ENCODE results near the gene ITPR2.

ITPR2 gene

GRCh38 chr12:26830363-26830762 is 2.6 kb downstream of the ITPR2 start:
- Histone ChIP-seq H3K4me2 (ENCODE audit: low read length) (peak overlapping the region; percentile 97), H4K20me1 (ENCODE audit: insufficient read depth, low read length) (peaks cover 61% of the 10 kb centered on the region), H3K79me2 (ENCODE audit: low read length) (peaks cover 74% of the 10 kb centered on the region), H3K9ac (ENCODE audit: low read length) (no peak overlapping the region), H2AFZ (ENCODE audit: low read depth, low read length) (no peak overlapping the region), H3K36me3 (replicated peaks; ENCODE audit: low read depth, low read length) (peaks cover 17% of the 10 kb centered on the region), H3K27ac (ENCODE audit: low read length) (no peak overlapping the region), H3K9me3 (ENCODE audit: insufficient read depth, low read length) (no peaks in the 10 kb centered on the region), H3K4me3 (ENCODE audit: low read length) (peak overlapping the region; percentile 78), H3K27me3 (ENCODE audit: low read depth, low read length) (no peaks in the 10 kb centered on the region), H3K4me1 (ENCODE audit: low read length) (peaks cover 42% of the 10 kb centered on the region)
- TF ChIP-seq EZH2phosphoT487 (IDR thresholded peaks at IDR 0.05; ENCODE audit: low read depth) (no peak), CTCF (IDR thresholded peaks at IDR 0.05; ENCODE audit: low read depth, low read length) (no peak)

GRCh38 chr12:26828280-26829073 is 4.5 kb downstream of the ITPR2 start:
- Histone ChIP-seq H3K79me2 (ENCODE audit: low read length) (peaks cover 93% of the 10 kb centered on the region), H3K4me2 (ENCODE audit: low read length) (peak overlapping the region; percentile 27)

GRCh38 chr12:26826437-26826836 is 6.6 kb downstream of the ITPR2 start:
- Histone ChIP-seq H3K9ac (ENCODE audit: low read length) (no peak overlapping the region), H3K79me2 (ENCODE audit: low read length) (peaks cover 100% of the 10 kb centered on the region), H3K4me2 (ENCODE audit: low read length) (no peak overlapping the region), H3K36me3 (replicated peaks; ENCODE audit: low read depth, low read length) (peaks cover 19% of the 10 kb centered on the region), H2AFZ (ENCODE audit: low read depth, low read length) (no peak overlapping the region), H3K4me1 (ENCODE audit: low read length) (peaks cover 47% of the 10 kb centered on the region), H4K20me1 (ENCODE audit: insufficient read depth, low read length) (peaks cover 93% of the 10 kb centered on the region), H3K27me3 (ENCODE audit: low read depth, low read length) (no peaks in the 10 kb centered on the region), H3K9me3 (ENCODE audit: insufficient read depth, low read length) (no peaks in the 10 kb centered on the region), H3K4me3 (ENCODE audit: low read length) (no peak overlapping the region), H3K27ac (ENCODE audit: low read length) (no peak overlapping the region)
- TF ChIP-seq CTCF (IDR thresholded peaks at IDR 0.05; ENCODE audit: low read depth, low read length) (no peak), EZH2phosphoT487 (IDR thresholded peaks at IDR 0.05; ENCODE audit: low read depth) (no peak)

More at GRCh38 chr12:26828280-26829073, 4.5 kb downstream of the ITPR2 start:
- H3K27ac ChIP-seq (ENCODE audit: low read length), result no peak overlapping the region
- H4K20me1 ChIP-seq (ENCODE audit: insufficient read depth, low read length), result peaks cover 77% of the 10 kb centered on the region
- H3K27me3 ChIP-seq (ENCODE audit: low read depth, low read length), result no peaks in the 10 kb centered on the region
- peaks cover 36% of the 10 kb centered on the region for H3K4me1 ChIP-seq (ENCODE audit: low read length)
- H3K9me3 ChIP-seq (ENCODE audit: insufficient read depth, low read length), result no peaks in the 10 kb centered on the region
- H2AFZ ChIP-seq (ENCODE audit: low read depth, low read length), result no peak overlapping the region
- H3K4me3 ChIP-seq (ENCODE audit: low read length), result 0 out of 2 replicates have a peak overlapping the region, but pooled peaks have one; percentile 20
- no peak overlapping the region for H3K9ac ChIP-seq (ENCODE audit: low read length)
- no peak for TF ChIP-seq CTCF (IDR thresholded peaks at IDR 0.05; ENCODE audit: low read depth, low read length)
- TF ChIP-seq EZH2phosphoT487 (IDR thresholded peaks at IDR 0.05; ENCODE audit: low read depth), result no peak
- peaks cover 23% of the 10 kb centered on the region for H3K36me3 ChIP-seq (replicated peaks; ENCODE audit: low read depth, low read length)

- TF ChIP-seq EZH2phosphoT487 (IDR thresholded peaks at IDR 0.05; ENCODE audit: low read depth) (no peak), CTCF (IDR thresholded peaks at IDR 0.05; ENCODE audit: low read depth, low read length) (no peak)
- peaks cover 93% of the 10 kb centered on the region for H4K20me1 ChIP-seq (ENCODE audit: insufficient read depth, low read length)
- H3K9ac ChIP-seq (ENCODE audit: low read length), result no peak overlapping the region
- peaks cover 100% of the 10 kb centered on the region for H3K79me2 ChIP-seq (ENCODE audit: low read length)
- H3K4me2 ChIP-seq (ENCODE audit: low read length), result no peak overlapping the region
- peaks cover 47% of the 10 kb centered on the region for H3K4me1 ChIP-seq (ENCODE audit: low read length)
- peaks cover 11% of the 10 kb centered on the region for H3K36me3 ChIP-seq (replicated peaks; ENCODE audit: low read depth, low read length)
- no peak overlapping the region for H3K4me3 ChIP-seq (ENCODE audit: low read length)
- no peak overlapping the region for H2AFZ ChIP-seq (ENCODE audit: low read depth, low read length)
- H3K9me3 ChIP-seq (ENCODE audit: insufficient read depth, low read length), result no peaks in the 10 kb centered on the region
- no peak overlapping the region for H3K27ac ChIP-seq (ENCODE audit: low read length)
- H3K27me3 ChIP-seq (ENCODE audit: low read depth, low read length), result no peaks in the 10 kb centered on the region
Observed at GRCh38 chr12:26825459-26826016, 7.5 kb downstream of the ITPR2 start.

All from OCI-LY3 (cell line).